Stimulated activated CD8-positive, alpha-beta memory T cell treated with anti-CD3 and anti-CD28 coated beads, Interleukin-15, amount 100 ng/mL, for 4 hours (primary cell): ENCODE results near the gene GNAI2.

ENCODE experiments used
- DNase-seq, 2 donors: peaks; one replicate each; pipeline ENCODE4 v3.0.0-alpha.2; 2020; ENCODE audit warnings: low read depth in 2 of 2

Gene GNAI2

GRCh38 chr3:50235716-50236483 is at the start of gene GNAI2:
GNAI2 (plus strand) TSS chr3:50236204; CDS start chr3:50236336, 132 bp downstream.
- peak; percentile 97 to 98 for DNase-seq

GRCh38 chr3:50187750-50188149 is 48.3 kb upstream of the GNAI2 start:
- no peak for DNase-seq

- no peak for DNase-seq
These were observed 46.7 kb upstream of the GNAI2 start for GRCh38 chr3:50189274-50189673.

- no peak for DNase-seq
These were observed 46.0 kb upstream of the GNAI2 start for GRCh38 chr3:50189989-50190388.

GRCh38 chr3:50190936-50191660 is 44.9 kb upstream of the GNAI2 start, which contains the start of gene GNAT1:
GNAT1 (plus strand) TSS chr3:50191610; CDS start chr3:50191726, 116 bp downstream.
- no peak for DNase-seq

GRCh38 chr3:50192124-50192523 is 43.9 kb upstream of the GNAI2 start:
- DNase-seq: no peak

GRCh38 chr3:50192689-50193141 is 43.3 kb upstream of the GNAI2 start:
- peak; percentile 51 to 61 for DNase-seq

- no peak for DNase-seq
These were observed 42.7 kb upstream of the GNAI2 start for GRCh38 chr3:50193286-50193685.

GRCh38 chr3:50193746-50194127 is 42.3 kb upstream of the GNAI2 start:
- DNase-seq: no peak

- peak; percentile 78 to 87 for DNase-seq
These were observed 41.7 kb upstream of the GNAI2 start for GRCh38 chr3:50194128-50194902.

GRCh38 chr3:50194903-50195500 is 41.0 kb upstream of the GNAI2 start:
- no peak for DNase-seq

GRCh38 chr3:50195501-50196252 is 40.3 kb upstream of the GNAI2 start:
- no peak for DNase-seq

GRCh38 chr3:50196253-50196801 is 39.7 kb upstream of the GNAI2 start:
- DNase-seq: no peak

GRCh38 chr3:50201573-50202315 is 34.3 kb upstream of the GNAI2 start:
- DNase-seq: no peak

- no peak for DNase-seq
These were observed 33.5 kb upstream of the GNAI2 start for GRCh38 chr3:50202353-50203112.

GRCh38 chr3:50203113-50203808 is 32.7 kb upstream of the GNAI2 start:
- DNase-seq: no peak

GRCh38 chr3:50203809-50204803 is 31.9 kb upstream of the GNAI2 start:
- DNase-seq: no peak
